DND-41 (cell line): ENCODE data around the gene GALNT18.
A peak's percentile ranks its signal among the peaks of the same experiment; 100 is the strongest.

Source experiments
- ATAC-seq: fragments of 200-7000 bp; cut with Tn5 transposase; 3 replicates; pipeline ENCODE4 v1.9.1; 2021; ENCODE audit warnings: low read depth; ENCODE audit not compliant: insufficient read depth
- DNase-seq: peaks from one replicate; pipeline ENCODE4 v3.0.0-alpha.2; 2020
- H2AFZ ChIP-seq: 2 replicates; pipeline ENCODE4 v1.6.0; 2012; ENCODE audit warnings: low read depth, low read length
- H3K27ac ChIP-seq: 2 replicates; pipeline ENCODE4 v1.5.1; 2012; ENCODE audit warnings: low read length, inconsistent platforms
- H3K27me3 ChIP-seq: fragments of 200-600 bp; sonication (generic); 2 replicates; pipeline ENCODE4 v1.6.0; 2012; ENCODE audit warnings: low read length, mild to moderate bottlenecking, inconsistent platforms; ENCODE audit not compliant: insufficient read depth, poor library complexity
- H3K36me3 ChIP-seq: 2 replicates; pipeline ENCODE4 v1.5.1; 2012; ENCODE audit warnings: low read length, inconsistent platforms; ENCODE audit not compliant: insufficient read depth
- H3K4me1 ChIP-seq: 2 replicates; pipeline ENCODE4 v1.5.1; 2012; ENCODE audit warnings: mild to moderate bottlenecking, low read length; ENCODE audit not compliant: insufficient read depth
- H3K4me2 ChIP-seq: 2 replicates; pipeline ENCODE4 v1.6.0; 2012; ENCODE audit warnings: mild to moderate bottlenecking, moderate library complexity, low read length, inconsistent platforms; ENCODE audit not compliant: insufficient read depth
- H3K4me3 ChIP-seq, 2 experiments: fragments of 200-600 bp in 1 of 2; shearing (Covaris generic) in 1 of 2; 2 replicates each; pipeline ENCODE4 v1.5.1; 2012 to 2016; ENCODE audit warnings: inconsistent platforms in 2 of 2, low read length in 2 of 2, mild to moderate bottlenecking in 2 of 2, low read depth in 1 of 2, moderate library complexity in 1 of 2
- H3K79me2 ChIP-seq: 2 replicates; pipeline ENCODE4 v1.6.0; 2012; ENCODE audit warnings: low read length, inconsistent platforms; ENCODE audit not compliant: insufficient read depth
- H3K9ac ChIP-seq: 2 replicates; pipeline ENCODE4 v1.6.0; 2012; ENCODE audit warnings: low read depth, mild to moderate bottlenecking, inconsistent platforms, low read length, moderate library complexity
- H3K9me3 ChIP-seq: 2 replicates; pipeline ENCODE4 v1.5.1; 2012; ENCODE audit warnings: low read length, moderate library complexity, mild to moderate bottlenecking, inconsistent platforms; ENCODE audit not compliant: insufficient read depth, severe bottlenecking
- H4K20me1 ChIP-seq: 2 replicates; pipeline ENCODE4 v1.6.0; 2012; ENCODE audit warnings: low read length; ENCODE audit not compliant: insufficient read depth
- CTCF ChIP-seq: IDR thresholded peaks from 2 replicates; pipeline ENCODE4 v1.5.1; 2012; ENCODE audit warnings: borderline replicate concordance, low read length, moderate library complexity, mild to moderate bottlenecking; ENCODE audit not compliant: poor library complexity, severe bottlenecking; ENCODE audit errors: extremely low read depth
- EZH2 ChIP-seq: IDR thresholded peaks from 3 replicates; pipeline ENCODE4 v1.6.1; 2012; ENCODE audit warnings: borderline replicate concordance, low read depth, mild to moderate bottlenecking, moderate library complexity, low read length, inconsistent platforms; ENCODE audit not compliant: severe bottlenecking

Gene GALNT18

GRCh38 chr11:11338304-11338703, 283.5 kb downstream of the GALNT18 start:
- Histone ChIP-seq H3K27me3 (peaks cover 26% of the 10 kb centered on the region), H2AFZ (no peak overlapping the region), H3K36me3 (no peaks in the 10 kb centered on the region), H3K9ac (no peak overlapping the region), H3K4me2 (no peak overlapping the region), H4K20me1 (no peaks in the 10 kb centered on the region), H3K4me1 (no peaks in the 10 kb centered on the region), H3K9me3 (no peaks in the 10 kb centered on the region), H3K4me3 (no peak overlapping the region), H3K27ac (no peak overlapping the region), H3K79me2 (no peaks in the 10 kb centered on the region)
- TF ChIP-seq CTCF (no peak), EZH2 (no peak)
- DNase-seq (no peak), ATAC-seq (no peak)

- Histone ChIP-seq H3K4me3 (no peak overlapping the region), H4K20me1 (no peaks in the 10 kb centered on the region), H3K4me2 (no peak overlapping the region), H3K27ac (no peak overlapping the region), H3K4me1 (no peaks in the 10 kb centered on the region), H3K9ac (no peak overlapping the region), H3K9me3 (no peaks in the 10 kb centered on the region), H3K36me3 (no peaks in the 10 kb centered on the region), H3K79me2 (no peaks in the 10 kb centered on the region), H2AFZ (no peak overlapping the region), H3K27me3 (peaks cover 26% of the 10 kb centered on the region)
- DNase-seq: no peak
- no peak for TF ChIP-seq EZH2
- peak; percentile 40; the same call in 1 of the 3 replicates for ATAC-seq
These were observed 285.1 kb downstream of the GALNT18 start for GRCh38 chr11:11336664-11337063.

GRCh38 chr11:11335043-11335442, 286.8 kb downstream of the GALNT18 start:
- Histone ChIP-seq H3K27me3 (peaks cover 23% of the 10 kb centered on the region), H3K4me1 (no peaks in the 10 kb centered on the region), H3K4me3 (no peak overlapping the region), H3K4me2 (no peak overlapping the region), H3K79me2 (no peaks in the 10 kb centered on the region), H2AFZ (no peak overlapping the region), H3K9me3 (no peaks in the 10 kb centered on the region), H4K20me1 (no peaks in the 10 kb centered on the region), H3K27ac (no peak overlapping the region), H3K36me3 (no peaks in the 10 kb centered on the region), H3K9ac (no peak overlapping the region)
- TF ChIP-seq CTCF (no peak), EZH2 (no peak)
- DNase-seq (no peak), ATAC-seq (no peak)

GRCh38 chr11:11334607-11335006, 287.2 kb downstream of the GALNT18 start:
- DNase-seq (no peak), ATAC-seq (no peak)
- no peak overlapping the region for H3K4me2 ChIP-seq
- H3K36me3 ChIP-seq: no peaks in the 10 kb centered on the region
- no peaks in the 10 kb centered on the region for H3K4me1 ChIP-seq
- H3K9me3 ChIP-seq: no peaks in the 10 kb centered on the region
- no peaks in the 10 kb centered on the region for H4K20me1 ChIP-seq
- H3K4me3 ChIP-seq: no peak overlapping the region
- H3K9ac ChIP-seq: no peak overlapping the region
- no peak overlapping the region for H3K27ac ChIP-seq
- H2AFZ ChIP-seq: no peak overlapping the region
- H3K27me3 ChIP-seq: peaks cover 27% of the 10 kb centered on the region
- H3K79me2 ChIP-seq: no peaks in the 10 kb centered on the region
- no peak for TF ChIP-seq EZH2
- no peak for TF ChIP-seq CTCF
